ENCODE results near the gene SCGB1A1. TPM values are rescaled to one million over a fixed set of nuclear protein-coding genes. Genes with fewer than 3 reads are reported as not detected.
A peak's percentile ranks its signal among the peaks of the same experiment; 100 is the strongest.

Gene SCGB1A1
- polyA plus RNA-seq, 3 donors = not detected

DNA sequence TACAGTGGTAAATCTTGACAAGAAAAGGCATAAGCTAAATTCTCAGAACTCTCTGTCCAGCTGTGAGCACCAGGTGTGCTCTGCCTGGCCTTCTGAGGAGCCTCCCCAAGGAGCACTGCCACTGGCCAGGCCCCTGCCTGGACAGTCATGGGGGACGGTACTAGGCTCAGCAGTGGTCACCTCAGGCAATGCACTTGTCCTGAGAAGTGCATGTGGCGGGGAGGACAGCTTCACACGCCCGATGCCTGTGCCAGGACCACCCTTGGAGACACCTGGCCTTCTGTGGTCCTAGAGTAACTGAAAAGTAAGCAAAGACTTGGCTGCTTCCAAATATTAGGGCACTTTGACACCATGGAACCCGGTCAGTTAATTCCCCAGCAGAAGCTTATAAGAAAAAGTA, 28.6 kb upstream of the SCGB1A1 start:
- WGBS (ENCODE audit: insufficient coverage) = 98% methylated on average over 5 of the region's 5 CpGs
- Mint-ChIP-seq H3K4me1 (peaks cover 14% of the 10 kb centered on the region), H3K27me3 (ENCODE audit: low read depth in 3 of 3) (peaks cover 0 to 1% (median 0%) of the 10 kb centered on the region in 3 donors), H3K9me3 (no peaks in the 10 kb centered on the region), H3K27ac (peak overlapping the region in 1 of 7 donors; percentile 30), H3K4me3 (no peak overlapping the region), H3K36me3 (peaks cover 25 to 50% of the 10 kb centered on the region in 2 donors)
- Histone ChIP-seq H3K27me3 (ENCODE audit: control insufficient read depth in 2 of 2, insufficient read depth in 2 of 2, low read length in 2 of 2) (no peaks in the 10 kb centered on the region), H3K9me3 (replicated peaks in 1 of 2; ENCODE audit: control insufficient read depth in 1 of 2, insufficient read depth in 1 of 2, low read length in 2 of 2) (no peaks in the 10 kb centered on the region), H3K4me1 (ENCODE audit: control insufficient read depth in 1 of 2, insufficient read depth in 2 of 2, low read length in 2 of 2) (peaks cover 4 to 15% of the 10 kb centered on the region in 2 donors), H4K20me1 (ENCODE audit: insufficient read depth, low read length) (no peaks in the 10 kb centered on the region), H3K27ac (ENCODE audit: low read depth in 1 of 2, low read length in 2 of 2) (peak overlapping the region in 1 of 2 donors; percentile 15), H2AFZ (ENCODE audit: insufficient read depth, low read depth, low read length, poor library complexity, severe bottlenecking) (no peak overlapping the region), H3K4me2 (replicated peaks; ENCODE audit: extremely low read depth, low read length, poor library complexity, severe bottlenecking) (no peak overlapping the region), H3K79me2 (ENCODE audit: insufficient read depth, low read length) (no peaks in the 10 kb centered on the region), H3K36me3 (replicated peaks in 1 of 2; ENCODE audit: control insufficient read depth in 1 of 2, insufficient read depth in 2 of 2, low read length in 2 of 2) (peaks cover 32 to 40% of the 10 kb centered on the region in 2 donors), H3K4me3 (replicated peaks in 1 of 3; ENCODE audit: low read depth in 2 of 3, low read length in 3 of 3) (no peak overlapping the region), H3K9ac (ENCODE audit: insufficient read depth, low read length, poor library complexity, severe bottlenecking) (peak overlapping the region; percentile 12)
- intact Hi-C loops (cut with micrococcal nuclease) = loop anchor here in 1 of 2 donors (10.0 kb wide), 1 partner anchor 305 kb away; no protein-coding TSS in a partner anchor
- no peak for DNase-seq
- TF ChIP-seq, protein P1, sequence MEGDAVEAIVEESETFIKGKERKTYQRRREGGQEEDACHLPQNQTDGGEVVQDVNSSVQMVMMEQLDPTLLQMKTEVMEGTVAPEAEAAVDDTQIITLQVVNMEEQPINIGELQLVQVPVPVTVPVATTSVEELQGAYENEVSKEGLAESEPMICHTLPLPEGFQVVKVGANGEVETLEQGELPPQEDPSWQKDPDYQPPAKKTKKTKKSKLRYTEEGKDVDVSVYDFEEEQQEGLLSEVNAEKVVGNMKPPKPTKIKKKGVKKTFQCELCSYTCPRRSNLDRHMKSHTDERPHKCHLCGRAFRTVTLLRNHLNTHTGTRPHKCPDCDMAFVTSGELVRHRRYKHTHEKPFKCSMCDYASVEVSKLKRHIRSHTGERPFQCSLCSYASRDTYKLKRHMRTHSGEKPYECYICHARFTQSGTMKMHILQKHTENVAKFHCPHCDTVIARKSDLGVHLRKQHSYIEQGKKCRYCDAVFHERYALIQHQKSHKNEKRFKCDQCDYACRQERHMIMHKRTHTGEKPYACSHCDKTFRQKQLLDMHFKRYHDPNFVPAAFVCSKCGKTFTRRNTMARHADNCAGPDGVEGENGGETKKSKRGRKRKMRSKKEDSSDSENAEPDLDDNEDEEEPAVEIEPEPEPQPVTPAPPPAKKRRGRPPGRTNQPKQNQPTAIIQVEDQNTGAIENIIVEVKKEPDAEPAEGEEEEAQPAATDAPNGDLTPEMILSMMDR (IDR thresholded peaks at IDR 0.05) = no peak

DNA sequence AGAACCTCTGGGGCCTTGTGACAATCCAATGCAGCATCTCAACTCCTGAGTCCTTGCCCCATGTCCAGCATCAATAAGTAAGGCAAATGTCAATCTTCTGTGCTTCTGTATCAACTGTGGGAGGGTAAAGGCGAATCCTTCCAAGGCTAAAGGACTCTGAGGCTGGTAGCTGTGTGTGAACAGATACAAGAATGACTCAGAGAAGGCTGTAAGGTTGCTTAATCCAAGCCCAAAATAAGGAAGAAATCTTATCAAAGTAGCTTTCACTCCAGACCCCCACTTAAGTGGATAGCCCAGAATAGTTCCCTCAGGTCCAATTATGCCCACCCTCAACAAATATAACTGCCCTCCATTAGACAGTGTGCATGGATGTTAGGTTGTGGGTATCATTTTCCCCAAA, 28.1 kb upstream of the SCGB1A1 start:
- H3K9ac ChIP-seq (ENCODE audit: insufficient read depth, low read length, poor library complexity, severe bottlenecking) = peak overlapping the region; percentile 12
- intact Hi-C loops (cut with micrococcal nuclease) = loop anchor here in 1 of 2 donors (10.0 kb wide), 1 partner anchor 304 kb away; no protein-coding TSS in a partner anchor
- no CpG with 5 or more reads among the region's 1 CpG for WGBS (ENCODE audit: insufficient coverage)

More for the DNA sequence above, 28.1 kb upstream of the SCGB1A1 start:
- Mint-ChIP-seq H3K4me3 (no peak overlapping the region), H3K27ac (no peak overlapping the region), H3K9me3 (no peaks in the 10 kb centered on the region), H3K27me3 (ENCODE audit: low read depth in 3 of 3) (peaks cover 0 to 1% (median 0%) of the 10 kb centered on the region in 3 donors), H3K4me1 (peaks cover 16% of the 10 kb centered on the region), H3K36me3 (peaks cover 25 to 50% of the 10 kb centered on the region in 2 donors)
- Histone ChIP-seq H3K27ac (ENCODE audit: low read depth in 1 of 2, low read length in 2 of 2) (no peak overlapping the region), H3K4me1 (ENCODE audit: control insufficient read depth in 1 of 2, insufficient read depth in 2 of 2, low read length in 2 of 2) (peaks cover 4 to 17% of the 10 kb centered on the region in 2 donors), H3K27me3 (ENCODE audit: control insufficient read depth in 2 of 2, insufficient read depth in 2 of 2, low read length in 2 of 2) (no peaks in the 10 kb centered on the region), H3K79me2 (ENCODE audit: insufficient read depth, low read length) (no peaks in the 10 kb centered on the region), H3K4me3 (replicated peaks in 1 of 3; ENCODE audit: low read depth in 2 of 3, low read length in 3 of 3) (no peak overlapping the region), H3K4me2 (replicated peaks; ENCODE audit: extremely low read depth, low read length, poor library complexity, severe bottlenecking) (no peak overlapping the region), H2AFZ (ENCODE audit: insufficient read depth, low read depth, low read length, poor library complexity, severe bottlenecking) (no peak overlapping the region), H4K20me1 (ENCODE audit: insufficient read depth, low read length) (no peaks in the 10 kb centered on the region), H3K9me3 (replicated peaks in 1 of 2; ENCODE audit: control insufficient read depth in 1 of 2, insufficient read depth in 1 of 2, low read length in 2 of 2) (no peaks in the 10 kb centered on the region), H3K36me3 (replicated peaks in 1 of 2; ENCODE audit: control insufficient read depth in 1 of 2, insufficient read depth in 2 of 2, low read length in 2 of 2) (peaks cover 32 to 40% of the 10 kb centered on the region in 2 donors)
- TF ChIP-seq, protein P1 (IDR thresholded peaks at IDR 0.05) = no peak
- DNase-seq = no peak
